ENCODE results near the gene ARID3A.
"Not testable (repeated sequence)": the region's sequence is repeated elsewhere in the genome, so short reads cannot be mapped to it uniquely, and the experiment has no call there.

ARID3A gene

GRCh38 chr19:890831-891230, 35.0 kb upstream of the ARID3A start:
- Histone ChIP-seq H3K27ac (replicated peaks) (no peak overlapping the region), H3K4me3 (replicated peaks; ENCODE audit: insufficient read depth, low read length) (no peak overlapping the region), H3K27me3 (ENCODE audit: insufficient read depth, poor library complexity, severe bottlenecking) (no peaks in the 10 kb centered on the region)
- no peak for DNase-seq (ENCODE audit: low read depth in 1 of 2, low spot score in 1 of 2)
- no peak for TF ChIP-seq SPI1 (IDR thresholded peaks at IDR 0.05; ENCODE audit: borderline replicate concordance, low read depth)
- no peak for TF ChIP-seq POLR2AphosphoS5 (IDR thresholded peaks at IDR 0.05; ENCODE audit: low read depth)
- TF ChIP-seq CTCF (IDR thresholded peaks at IDR 0.05; ENCODE audit: insufficient read depth, low read length): no peak
- TF ChIP-seq REST (IDR thresholded peaks at IDR 0.05; ENCODE audit: insufficient replicate concordance, low read depth): no peak
- no peak for TF ChIP-seq GABPA (IDR thresholded peaks at IDR 0.05; ENCODE audit: low read depth)

- peak overlapping the region; percentile 69; the same call in 1 of the 2 replicates for H3K27ac ChIP-seq (replicated peaks)
- DNase-seq (ENCODE audit: low read depth in 1 of 2, low spot score in 1 of 2); H3K27me3 ChIP-seq (ENCODE audit: insufficient read depth, poor library complexity, severe bottlenecking): not testable (repeated sequence)
- peak overlapping the region; percentile 90 for H3K4me3 ChIP-seq (replicated peaks; ENCODE audit: insufficient read depth, low read length)
Observed at GRCh38 chr19:891421-892200, 34.2 kb upstream of the ARID3A start.

GRCh38 chr19:892243-892893, 33.5 kb upstream of the ARID3A start:
- TF ChIP-seq POLR2AphosphoS5 (IDR thresholded peaks at IDR 0.05; ENCODE audit: low read depth): no peak
- no peak for TF ChIP-seq CTCF (IDR thresholded peaks at IDR 0.05; ENCODE audit: insufficient read depth, low read length)
- no peak for TF ChIP-seq REST (IDR thresholded peaks at IDR 0.05; ENCODE audit: insufficient replicate concordance, low read depth)
- no peak for TF ChIP-seq SPI1 (IDR thresholded peaks at IDR 0.05; ENCODE audit: borderline replicate concordance, low read depth)
- no peak for TF ChIP-seq GABPA (IDR thresholded peaks at IDR 0.05; ENCODE audit: low read depth)
- Histone ChIP-seq H3K27me3 (ENCODE audit: insufficient read depth, poor library complexity, severe bottlenecking) (no peaks in the 10 kb centered on the region), H3K27ac (replicated peaks) (peak overlapping the region; percentile 69), H3K4me3 (replicated peaks; ENCODE audit: insufficient read depth, low read length) (peak overlapping the region; percentile 90)
- DNase-seq (ENCODE audit: low read depth in 1 of 2, low spot score in 1 of 2): no peak

GRCh38 chr19:892894-893689, 32.7 kb upstream of the ARID3A start, which contains the start of the genes MED16 and RNU6-9:
TSS of gene MED16 (minus strand) at chr19:893187. CDS start at chr19:891131, 2,056 bp downstream.
TSS of gene RNU6-9 (plus strand) at chr19:893484.
- TF ChIP-seq POLR2AphosphoS5 (IDR thresholded peaks at IDR 0.05; ENCODE audit: low read depth) (peak; percentile 37; the same call in 1 of the 2 replicates), CTCF (IDR thresholded peaks at IDR 0.05; ENCODE audit: insufficient read depth, low read length) (no peak), REST (IDR thresholded peaks at IDR 0.05; ENCODE audit: insufficient replicate concordance, low read depth) (peak; percentile 13)
- Histone ChIP-seq H3K4me3 (replicated peaks; ENCODE audit: insufficient read depth, low read length) (peak within 1 kb of the TSS; percentile 90), H3K27ac (replicated peaks) (peak within 1 kb of the TSS; percentile 95), H3K27me3 (ENCODE audit: insufficient read depth, poor library complexity, severe bottlenecking) (no peaks in the 10 kb centered on the region)
- DNase-seq (ENCODE audit: low read depth in 1 of 2, low spot score in 1 of 2): peak; percentile 84 to 92

All from HL-60 (cell line).